Stimulated activated CD8-positive, alpha-beta memory T cell treated with anti-CD3 and anti-CD28 coated beads, Interleukin-7, amount 100 ng/mL, for 48 hours (primary cell): ENCODE measurements around the gene TPSG1.

Source experiments
- DNase-seq, 2 donors: peaks; one replicate each; pipeline ENCODE4 v3.0.0-alpha.2; 2020; ENCODE audit warnings: low read depth in 1 of 2; ENCODE audit errors: extremely low read depth in 1 of 2

The TPSG1 gene

DNA sequence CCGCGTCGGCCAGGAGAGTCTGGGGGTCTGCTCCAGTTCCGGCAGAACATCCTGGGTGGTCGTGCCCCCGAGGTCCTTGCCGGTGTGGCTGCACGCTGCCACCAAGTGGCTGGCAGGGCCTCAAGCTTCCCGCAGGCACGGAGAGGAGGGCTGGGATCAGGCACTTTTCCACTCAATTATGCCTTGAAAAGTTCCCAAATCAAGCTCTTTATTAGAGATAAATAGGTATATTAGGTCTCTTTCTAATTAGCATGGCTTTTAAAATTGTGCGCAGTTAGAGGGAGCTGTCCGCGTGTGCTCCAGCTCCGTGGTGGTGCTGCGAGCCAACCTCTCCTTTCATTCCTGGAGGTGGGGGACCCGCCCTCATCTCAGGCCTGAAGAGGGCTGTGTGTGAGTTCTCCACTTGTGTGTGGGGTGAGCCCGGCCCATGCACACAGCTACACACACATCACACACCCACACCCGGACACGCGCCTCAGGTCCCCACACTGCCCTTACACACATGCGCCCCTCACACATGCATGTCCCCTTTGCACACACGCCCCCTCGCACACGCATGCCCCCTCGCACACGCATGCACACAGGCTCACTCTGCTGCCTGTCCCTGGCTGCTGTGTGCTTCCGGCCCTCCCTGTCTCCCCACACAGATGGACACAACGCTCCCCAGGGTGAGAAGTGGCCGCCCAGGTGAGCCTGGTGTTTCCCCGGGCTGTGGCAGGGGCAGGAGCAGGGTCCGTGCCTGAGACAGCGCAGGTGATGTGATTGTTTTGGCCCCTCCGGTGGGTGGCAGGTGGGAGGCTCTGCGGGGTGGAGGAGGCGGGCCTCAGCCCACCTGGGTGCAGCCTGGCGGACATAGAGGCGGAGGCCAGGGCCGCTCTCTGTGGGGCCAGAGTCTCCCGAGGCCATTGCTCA, 43.4 kb downstream of the TPSG1 start:
- DNase-seq: no peak

DNA sequence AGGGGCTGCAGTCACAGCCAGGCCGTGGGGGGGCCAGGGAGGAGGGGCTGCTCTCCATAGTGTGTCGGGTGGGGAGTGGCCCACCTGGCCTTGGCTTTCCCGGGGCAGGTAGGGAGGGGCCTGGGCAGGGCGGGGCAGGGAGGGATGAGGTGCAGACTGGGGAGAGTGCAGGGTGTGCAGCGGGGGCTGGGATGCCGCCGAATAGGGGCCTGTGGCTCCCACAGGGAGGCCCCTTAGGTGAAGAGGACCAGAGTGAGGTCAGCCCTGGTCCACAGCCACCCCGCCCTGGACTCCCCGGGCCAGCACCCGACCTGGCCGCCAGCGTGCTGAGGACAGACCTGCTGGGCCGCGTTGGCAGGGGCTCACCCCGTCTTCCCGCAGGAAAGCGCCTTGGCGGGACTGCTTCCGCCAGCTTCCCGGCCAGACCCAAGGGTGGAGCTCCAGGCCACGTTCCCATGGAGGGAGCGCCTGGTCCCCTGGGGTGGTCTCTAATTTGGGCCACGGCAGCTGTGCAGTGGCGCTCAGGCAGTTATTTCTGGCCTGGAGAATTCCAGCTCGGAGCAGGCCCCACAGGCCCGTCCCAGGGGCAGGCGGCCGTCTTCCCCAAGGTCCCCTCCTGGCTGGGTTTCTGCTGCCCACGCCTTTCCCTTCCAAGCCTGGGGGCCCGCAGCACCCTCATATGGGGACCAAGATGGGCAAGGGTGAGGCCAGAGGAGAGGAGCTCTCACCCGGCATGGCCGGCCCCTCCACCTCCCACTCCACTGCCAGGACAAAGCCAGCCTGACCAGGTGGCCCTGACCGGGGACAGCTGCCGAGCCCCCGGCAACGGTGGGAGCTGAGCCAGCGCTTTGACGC, 44.3 kb downstream of the TPSG1 start:
- DNase-seq: no peak

DNA sequence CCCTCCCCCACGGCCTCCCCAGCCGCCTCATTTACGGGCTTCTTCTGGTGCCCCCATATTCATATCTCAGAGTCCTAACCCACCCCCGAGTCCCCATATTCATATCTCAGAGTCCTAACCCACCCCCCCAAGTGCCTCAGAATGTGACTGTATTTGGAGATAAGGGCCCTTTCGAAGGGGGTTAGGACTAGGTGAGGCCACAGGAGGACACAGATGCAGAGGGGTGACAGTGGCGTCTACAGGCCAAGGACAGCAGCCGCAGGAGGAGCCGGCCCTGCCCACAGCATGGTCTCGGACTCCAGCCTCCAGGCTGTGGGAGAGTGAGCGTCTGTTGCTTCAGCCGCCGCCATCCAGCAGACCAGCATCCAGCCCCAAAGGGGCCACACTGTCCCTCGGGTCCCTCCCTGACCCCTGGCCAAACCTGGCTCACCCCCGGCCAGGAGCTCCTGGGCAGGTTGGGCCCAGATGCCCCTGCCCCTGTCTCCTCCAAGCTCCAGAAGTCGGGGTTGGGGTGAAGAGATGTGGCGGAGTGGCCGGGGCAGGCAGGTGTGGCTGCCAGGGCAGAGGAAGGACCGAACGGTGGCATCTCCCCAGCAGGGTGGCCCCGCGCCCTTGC, 46.7 kb downstream of the TPSG1 start:
- DNase-seq: no peak

DNA sequence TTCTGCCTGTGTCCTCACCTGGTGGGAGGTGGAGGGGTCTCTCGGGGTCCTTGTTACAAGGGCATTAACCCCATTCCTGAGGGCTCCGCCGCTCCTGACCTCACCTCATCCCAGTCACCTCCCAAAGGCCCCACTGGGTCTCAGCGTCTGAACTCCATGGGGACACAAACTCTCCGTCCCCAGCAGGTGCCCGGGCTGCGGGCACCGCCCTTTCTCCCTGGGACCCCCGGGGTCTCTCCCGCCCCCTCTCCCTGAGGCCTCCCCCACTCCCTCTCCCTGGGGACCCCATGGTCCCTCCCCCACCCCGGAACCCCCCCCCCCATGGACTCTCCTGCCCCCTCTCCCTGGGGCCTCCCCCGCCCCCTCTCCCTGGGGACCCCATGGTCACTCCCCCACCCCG, 47.3 kb downstream of the TPSG1 start:
- no peak for DNase-seq

DNA sequence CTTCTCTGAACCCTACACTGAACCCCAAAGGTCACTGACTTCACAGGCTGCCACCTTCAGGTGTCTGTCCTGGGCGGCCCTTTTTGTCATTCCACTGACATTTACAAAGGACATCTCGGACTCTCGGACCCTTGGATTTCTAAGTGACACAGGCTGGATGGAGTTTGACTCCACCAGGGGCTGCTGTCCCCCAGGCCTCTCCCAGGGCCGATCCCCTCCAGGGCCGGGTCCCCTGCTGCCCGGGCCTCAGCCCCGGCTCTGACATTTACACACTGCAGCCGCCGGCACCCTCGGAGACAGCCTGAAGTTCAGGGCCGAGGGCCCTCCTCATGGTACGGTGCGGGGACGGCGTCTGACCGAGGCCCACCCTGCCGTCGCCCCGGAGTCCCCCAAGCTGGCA, 48.0 kb downstream of the TPSG1 start:
- no peak for DNase-seq

DNA sequence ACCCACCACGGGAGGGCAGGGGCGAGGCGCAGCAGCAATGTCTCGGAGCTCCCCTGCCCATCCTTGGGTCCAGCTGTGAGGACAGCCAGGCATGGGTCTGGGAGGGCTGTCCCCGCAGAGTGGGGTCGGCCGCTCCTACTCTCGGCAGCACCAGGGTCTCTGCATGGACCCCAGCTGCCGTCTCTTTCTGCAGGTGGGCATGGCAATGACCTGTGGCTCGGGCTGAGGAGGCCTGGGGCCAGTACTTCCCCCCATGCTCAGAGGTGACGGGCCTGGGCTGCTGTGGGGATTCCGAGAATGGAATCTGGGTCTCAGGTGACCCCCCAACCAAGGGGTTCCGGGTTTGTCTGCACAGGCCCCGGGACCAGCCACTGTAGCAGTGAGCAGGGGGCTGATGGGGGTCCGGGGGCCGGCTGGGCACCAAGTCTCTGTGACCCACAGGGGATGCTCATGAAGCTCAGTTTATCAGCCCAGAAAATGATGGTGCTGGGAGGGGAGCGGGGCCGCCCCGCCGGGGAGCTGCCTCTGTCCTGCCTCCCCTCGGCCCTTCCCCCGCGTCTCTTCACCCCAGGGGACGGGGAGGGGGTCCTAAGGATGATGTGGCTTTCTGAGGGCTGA, 48.7 kb downstream of the TPSG1 start:
- DNase-seq: no peak

DNA sequence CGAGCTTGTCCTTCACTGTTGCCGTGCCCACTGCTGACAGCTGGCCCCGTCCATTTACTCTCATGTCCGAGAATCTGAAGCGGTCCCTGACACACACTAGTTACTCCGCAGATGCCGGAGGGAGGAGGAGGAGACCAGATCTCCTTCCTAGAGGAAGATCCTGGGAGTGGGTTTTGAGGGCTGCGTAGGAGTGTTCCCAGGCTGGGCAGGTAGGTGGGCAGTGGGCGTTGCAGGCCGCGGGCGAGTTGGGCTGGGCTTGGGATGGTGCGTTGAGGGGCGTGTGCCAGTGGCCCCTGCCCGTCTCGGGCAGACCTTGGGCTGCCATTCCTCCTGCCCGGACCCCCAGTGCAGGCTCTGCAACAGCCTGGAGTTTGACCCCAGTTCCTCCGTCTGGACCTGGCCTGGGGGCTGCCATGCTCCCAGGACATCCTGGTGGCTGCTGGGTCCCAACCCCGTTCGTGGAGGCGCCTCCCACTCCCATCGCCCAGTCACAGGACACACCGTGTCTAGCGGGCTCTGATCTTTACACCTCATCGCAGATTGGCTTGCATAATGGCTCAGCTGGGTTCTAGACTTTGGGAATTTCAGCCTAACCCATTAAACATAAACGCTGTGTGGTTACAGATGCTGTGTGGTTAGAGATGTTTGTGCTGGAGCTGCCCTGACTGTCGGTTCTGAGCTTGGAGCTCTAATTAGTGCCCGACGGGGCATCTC, 49.3 kb downstream of the TPSG1 start:
- DNase-seq: no peak

DNA sequence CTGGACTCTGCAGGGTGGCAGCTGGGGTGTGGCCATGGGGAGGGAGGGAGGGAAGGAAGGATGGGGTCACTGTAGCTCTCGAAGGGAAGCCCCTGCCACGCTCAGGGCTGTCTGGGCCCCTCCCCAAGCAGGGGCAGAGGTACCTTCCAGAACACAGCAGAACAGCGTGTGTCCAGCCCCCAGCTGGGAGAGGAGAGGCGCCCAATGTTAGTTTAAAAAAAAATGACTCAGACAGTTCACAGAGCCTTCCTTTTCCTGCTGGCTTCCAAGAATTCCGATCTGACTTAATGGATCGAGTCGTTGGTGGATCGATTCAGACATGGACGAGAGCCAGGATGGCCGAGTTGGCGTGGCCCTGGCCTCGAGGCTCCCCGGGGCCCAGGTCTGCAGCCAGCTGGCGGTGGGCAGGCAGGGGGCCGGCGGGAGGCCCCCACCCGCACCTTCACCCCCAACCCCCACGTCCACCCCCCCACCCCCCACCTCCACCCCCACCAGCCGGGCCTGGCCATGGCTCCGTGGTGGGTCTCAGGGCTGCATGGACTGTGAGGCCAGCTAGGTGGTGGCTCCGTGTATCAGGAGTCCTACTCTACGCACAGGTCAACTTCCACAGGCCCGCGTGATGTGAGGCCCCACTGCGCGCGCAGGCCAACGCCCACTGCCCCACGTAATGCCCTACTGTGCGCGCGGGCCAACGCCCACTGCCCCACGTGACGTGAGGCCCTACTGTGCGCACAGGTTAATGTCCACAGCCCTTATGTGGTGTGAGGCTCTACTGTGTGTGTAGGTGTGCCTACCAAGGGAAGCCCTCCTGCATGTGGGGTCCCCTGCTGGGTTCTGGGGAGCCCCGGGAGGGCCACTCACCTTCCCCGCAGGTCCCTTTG, 50.4 kb downstream of the TPSG1 start:
- DNase-seq: no peak

DNA sequence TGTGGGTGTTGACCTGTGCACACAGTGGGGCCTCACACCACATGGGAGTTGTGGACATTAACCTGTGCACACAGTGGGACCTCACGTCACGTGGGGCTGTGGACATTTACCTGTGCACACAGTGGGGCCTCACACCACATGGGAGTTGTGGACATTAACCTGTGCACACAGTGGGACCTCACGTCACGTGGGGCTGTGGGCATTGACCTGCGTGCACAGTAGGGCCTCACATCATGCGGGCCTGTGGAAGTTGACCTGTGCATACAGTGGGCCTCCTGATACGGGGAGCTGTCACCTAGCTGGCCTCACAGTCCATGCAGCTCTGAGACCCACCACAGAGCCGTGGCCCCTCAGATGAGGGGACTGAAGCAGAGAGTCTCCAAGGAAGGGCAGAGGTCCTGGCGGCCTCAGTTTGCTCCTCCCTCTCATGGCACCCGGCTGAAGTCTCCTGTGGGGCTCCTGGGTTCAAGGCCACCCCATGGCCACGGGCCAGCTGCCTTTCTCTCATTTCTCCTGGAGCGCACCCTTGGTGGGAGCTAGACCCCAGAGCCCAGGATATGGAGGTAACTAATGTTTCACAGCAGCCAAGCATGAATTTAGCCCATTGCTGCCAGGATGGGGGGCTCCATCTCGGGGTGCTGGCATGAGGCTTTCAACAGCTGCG, 51.1 kb downstream of the TPSG1 start:
- no peak for DNase-seq

DNA sequence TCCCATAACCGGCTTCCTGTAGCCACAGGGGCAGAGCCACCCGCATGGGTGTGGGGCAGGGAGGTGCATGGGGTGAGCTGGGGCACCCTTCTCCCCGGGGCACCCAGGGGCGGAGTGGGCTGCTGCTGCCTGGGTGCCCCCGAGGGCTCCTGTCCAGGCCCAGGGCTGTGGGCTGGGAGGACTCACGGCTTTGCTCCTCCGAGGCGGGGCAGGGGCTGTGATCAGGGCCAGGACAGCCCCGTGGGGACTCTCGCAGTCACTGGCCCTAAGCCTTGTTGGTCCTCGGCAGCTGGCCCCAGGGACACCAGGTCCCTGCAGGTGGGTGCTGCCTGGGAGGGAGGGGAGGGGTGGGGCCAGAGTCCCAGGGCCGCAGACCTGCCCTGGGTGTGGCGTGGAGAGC, 52.4 kb downstream of the TPSG1 start:
- DNase-seq: no peak

DNA sequence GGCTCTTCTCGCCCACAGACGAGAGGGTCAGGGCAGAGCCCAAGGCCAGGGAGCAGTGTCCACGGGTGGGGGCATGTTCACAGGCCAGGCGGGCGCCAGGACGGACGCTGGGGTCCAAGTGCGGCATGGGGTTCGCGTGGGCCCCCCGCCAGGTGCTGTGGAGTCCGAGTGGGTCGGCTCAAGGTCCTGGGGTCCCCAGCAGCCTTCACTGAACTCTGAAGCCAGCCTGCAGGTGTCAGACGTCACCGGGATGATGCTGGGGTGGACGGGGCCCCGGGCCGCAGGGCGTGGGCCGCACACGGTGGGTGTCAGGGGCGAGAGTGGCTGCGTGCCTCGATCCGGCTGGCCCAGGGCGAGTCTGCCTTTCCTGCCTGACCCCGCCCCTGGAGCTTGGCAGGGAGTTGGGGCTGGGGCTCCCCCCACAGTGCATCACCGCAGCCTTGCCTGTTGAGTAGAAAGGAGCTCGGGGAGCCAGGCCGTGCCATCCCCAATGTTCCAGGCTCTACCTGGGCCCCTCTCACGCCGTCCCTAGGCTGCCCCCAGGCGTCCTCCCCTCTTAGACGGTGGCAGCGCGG, 53.1 kb downstream of the TPSG1 start:
- no peak for DNase-seq
